Stomach (tissue), 9 donors: ENCODE data around the gene IFNGR2. TPM values are rescaled to one million over a fixed set of nuclear protein-coding genes. Genes with fewer than 3 reads are reported as not detected.

Source experiments
- DNase-seq, 2 donors: peaks; one replicate each; pipeline versions ENCODE4 v3.0.0 to v3.0.0-alpha.2; 2013 to 2019
- H3K27ac ChIP-seq, 5 donors: fragments of 200-600 bp in 4 of 5; sonication (generic) in 4 of 5; one replicate each; pipeline ENCODE4 v1.5.1; 2013 to 2019; ENCODE audit warnings: mild to moderate bottlenecking in 1 of 5, moderate library complexity in 1 of 5
- H3K27me3 ChIP-seq, 3 donors: fragments of 200-600 bp; sonication (generic); one replicate each; pipeline ENCODE4 v1.5.1; 2017 to 2019; ENCODE audit warnings: mixed run types in 1 of 3
- H3K36me3 ChIP-seq, 4 donors: fragments of 200-600 bp; sonication (generic); 1 replicate in 3 of 4; 2 replicates in 1 of 4; pipeline ENCODE4 v1.5.1; 2016 to 2019
- H3K4me1 ChIP-seq, 4 donors: fragments of 200-600 bp; sonication (generic); one replicate each; pipeline ENCODE4 v1.5.1; 2016 to 2019
- H3K4me3 ChIP-seq, 4 donors: fragments of 200-600 bp; sonication (generic) in 3 of 4; one replicate each; pipeline ENCODE4 v1.5.1; 2016 to 2019; ENCODE audit warnings: mild to moderate bottlenecking in 1 of 4
- H3K9me3 ChIP-seq, 4 donors: fragments of 200-600 bp; sonication (generic); one replicate each; pipeline ENCODE4 v1.5.1; 2016 to 2019
- CTCF ChIP-seq, 7 experiments: fragments of 450-650 bp in 4 of 7; fragments of 200-600 bp in 3 of 7; sonication (generic) in 3 of 7; IDR thresholded peaks; one replicate each; pipeline ENCODE4 v1.5.1; 2016 to 2019; ENCODE audit warnings: antibody characterized with exemption in 7 of 7, control low read depth in 2 of 7, mild to moderate bottlenecking in 1 of 7
- EP300 ChIP-seq: sonication (generic); formaldehyde crosslinking; IDR thresholded peaks from one replicate; pipeline ENCODE4 v1.6.1; 2017; ENCODE audit warnings: antibody characterized with exemption
- POLR2A ChIP-seq, 4 donors: fragments of 450-650 bp; IDR thresholded peaks; one replicate each; pipeline ENCODE4 v1.6.1; 2016; ENCODE audit warnings: antibody characterized with exemption in 4 of 4, control low read depth in 2 of 4, mild to moderate bottlenecking in 1 of 4, moderate library complexity in 1 of 4
- POLR2AphosphoS5 ChIP-seq, 3 donors: sonication (generic); formaldehyde crosslinking; IDR thresholded peaks; one replicate each; pipeline ENCODE4 v1.6.1; 2016; ENCODE audit warnings: antibody characterized with exemption in 3 of 3
- WGBS, 5 donors: extraction: QIAGEN DNeasy Blood & Tissue Kit in 3 of 5; methylation state at CpG; one replicate each; pipeline versions ENCODE4 v1.1.5 to v1.1.7; 2013 to 2018; 5-methylcytosine and 5-hydroxymethylcytosine counted together
- intact Hi-C: fragments of 100-400 bp; cut with DNase I; formaldehyde crosslinking; loops from one replicate; pipeline ENCODE4 v1.15.1; 2023; ENCODE audit warnings: low total_unique reads
- polyA plus RNA-seq, 3 donors: library from polyadenylated mRNA; stranded (reverse); fragments of 200-250 nt; gene quantifications; one replicate each; pipeline ENCODE4 v1.2.3, GENCODE V29; 2013
- total RNA-seq, 5 donors: library from RNA; depleted of rRNA; stranded (reverse); fragments of >200 nt; gene quantifications; one replicate each; pipeline versions ENCODE4 v1.1.0 to v1.2.3, GENCODE V29; 2014 to 2016
- donor health status: healthy with polysubstance abuse.
- donor health status: Bipolar disorder and iron deficiency.
- donor health status: healthy.

The IFNGR2 gene
- total and polyA plus RNA-seq, 8 donors, result 35.2 to 89.3 (median 59.3) TPM

GRCh38 chr21:33398361-33398760 lies 4.9 kb upstream of the IFNGR2 start:
- H3K27ac ChIP-seq, result no peak overlapping the region
- H3K36me3 ChIP-seq, result no peaks in the 10 kb centered on the region
- no peak overlapping the region for H3K4me3 ChIP-seq
- peaks cover 0 to 33% (median 19%) of the 10 kb centered on the region in 4 donors for H3K4me1 ChIP-seq
- WGBS, 5 donors, result 80 to 90% (median 82%) methylated on average over 5 of the region's 5 CpGs
- TF ChIP-seq POLR2A (IDR thresholded peaks at IDR 0.05) (no peak), POLR2AphosphoS5 (IDR thresholded peaks at IDR 0.05) (no peak), CTCF (IDR thresholded peaks at IDR 0.05) (no peak), EP300 (no peak)
- H3K9me3 ChIP-seq, result no peaks in the 10 kb centered on the region
- no peak for DNase-seq
- H3K27me3 ChIP-seq, result no peaks in the 10 kb centered on the region
- intact Hi-C loops, result no loop called here

GRCh38 chr21:33401630-33401992 lies 1.6 kb upstream of the IFNGR2 start:
- Histone ChIP-seq H3K9me3 (no peaks in the 10 kb centered on the region), H3K4me3 (no peak overlapping the region), H3K27ac (peak overlapping the region in 4 of 5 donors; percentile 95 to 97 (median 97)), H3K27me3 (no peaks in the 10 kb centered on the region), H3K4me1 (peaks cover 11 to 44% (median 33%) of the 10 kb centered on the region in 4 donors), H3K36me3 (no peaks in the 10 kb centered on the region)
- WGBS, 5 donors, result 83 to 89% (median 89%) methylated on average over 6 of the region's 6 CpGs
- intact Hi-C loops, result no loop called here
- TF ChIP-seq POLR2A (IDR thresholded peaks at IDR 0.05), result no peak
- no peak for TF ChIP-seq POLR2AphosphoS5 (IDR thresholded peaks at IDR 0.05)
- no peak for TF ChIP-seq CTCF (IDR thresholded peaks at IDR 0.05)
- no peak for TF ChIP-seq EP300
- no peak for DNase-seq

GRCh38 chr21:33402001-33402979 lies 923 bp upstream of the IFNGR2 start:
- TF ChIP-seq POLR2A (IDR thresholded peaks at IDR 0.05) (no peak), CTCF (IDR thresholded peaks at IDR 0.05) (no peak), POLR2AphosphoS5 (IDR thresholded peaks at IDR 0.05) (peak in 2 of 3 donors; percentile 44 to 53), EP300 (no peak)
- 49 to 67% (median 65%) methylated on average over 45 of the region's 45 CpGs for WGBS, 5 donors
- intact Hi-C loops, result no loop called here

GRCh38 chr21:33403786-33404585 lies 773 bp downstream of the IFNGR2 start:
- peak overlapping the region; percentile 64 to 92 (median 86) for H3K4me3 ChIP-seq
- 2 to 4% (median 3%) methylated on average over 27 to 47 of the region's 47 CpGs for WGBS, 5 donors
- intact Hi-C loops, result no loop called here
- TF ChIP-seq POLR2AphosphoS5 (IDR thresholded peaks at IDR 0.05) (peak in 2 of 3 donors; percentile 6 to 29), POLR2A (IDR thresholded peaks at IDR 0.05) (no peak)
- peak overlapping the region; percentile 95 to 97 (median 97) for H3K27ac ChIP-seq
- no peaks in the 10 kb centered on the region for H3K9me3 ChIP-seq
- peaks cover 20 to 55% (median 45%) of the 10 kb centered on the region in 4 donors for H3K4me1 ChIP-seq
- no peaks in the 10 kb centered on the region for H3K27me3 ChIP-seq
- no peaks in the 10 kb centered on the region for H3K36me3 ChIP-seq
- DNase-seq, result peak; percentile 62 to 80

More at GRCh38 chr21:33402001-33402979, 923 bp upstream of the IFNGR2 start:
- no peaks in the 10 kb centered on the region for H3K9me3 ChIP-seq
- no peaks in the 10 kb centered on the region for H3K36me3 ChIP-seq
- peak overlapping the region; percentile 64 to 92 (median 86) for H3K4me3 ChIP-seq
- peaks cover 18 to 44% (median 35%) of the 10 kb centered on the region in 4 donors for H3K4me1 ChIP-seq
- H3K27me3 ChIP-seq, result no peaks in the 10 kb centered on the region
- peak overlapping the region; percentile 95 to 97 (median 97) for H3K27ac ChIP-seq
- peak; percentile 40 to 86 for DNase-seq
